ELR (cell line): Measurements from ENCODE around the gene ARVCF.

Experiments used
- DNase-seq: peaks from one replicate; pipeline ENCODE4 v3.0.0-alpha.2; 2015; ENCODE audit warnings: low read depth

Gene ARVCF

DNA sequence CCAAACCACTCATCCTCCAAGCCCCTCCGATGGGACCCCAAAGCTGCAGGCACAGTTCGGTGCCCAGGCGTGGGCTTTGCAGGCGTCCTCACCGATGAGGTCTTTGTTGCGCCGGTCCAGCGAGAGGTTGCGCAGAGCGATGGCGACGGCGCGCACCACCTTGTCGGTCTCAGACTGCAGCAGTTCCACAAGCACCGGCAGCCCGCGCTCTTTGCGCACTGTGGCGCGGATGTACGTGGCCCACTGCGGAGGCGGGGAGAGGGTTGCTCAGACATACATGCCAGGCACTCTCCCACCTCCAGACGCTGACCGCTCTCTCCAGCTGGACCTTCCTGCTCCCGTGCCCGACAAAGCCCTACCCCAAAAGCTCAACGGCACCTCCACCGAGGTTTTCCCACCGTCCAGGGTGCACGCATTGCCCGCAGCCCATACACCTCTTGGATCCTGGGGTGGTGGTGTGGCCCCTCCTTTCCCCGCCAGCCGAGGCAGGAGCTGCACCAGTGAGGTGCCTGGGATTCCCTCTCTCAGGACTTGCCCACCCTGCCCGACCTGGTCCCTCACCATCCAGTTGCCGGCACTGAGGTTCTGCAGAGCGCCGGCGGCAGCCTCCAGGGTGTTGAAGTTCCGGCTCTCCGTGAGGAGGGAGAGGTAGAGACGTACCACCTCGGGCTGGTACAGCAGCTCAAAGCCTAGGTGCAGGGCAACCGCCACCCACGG lies 42.9 kb downstream of the ARVCF start:
- DNase-seq = no peak

DNA sequence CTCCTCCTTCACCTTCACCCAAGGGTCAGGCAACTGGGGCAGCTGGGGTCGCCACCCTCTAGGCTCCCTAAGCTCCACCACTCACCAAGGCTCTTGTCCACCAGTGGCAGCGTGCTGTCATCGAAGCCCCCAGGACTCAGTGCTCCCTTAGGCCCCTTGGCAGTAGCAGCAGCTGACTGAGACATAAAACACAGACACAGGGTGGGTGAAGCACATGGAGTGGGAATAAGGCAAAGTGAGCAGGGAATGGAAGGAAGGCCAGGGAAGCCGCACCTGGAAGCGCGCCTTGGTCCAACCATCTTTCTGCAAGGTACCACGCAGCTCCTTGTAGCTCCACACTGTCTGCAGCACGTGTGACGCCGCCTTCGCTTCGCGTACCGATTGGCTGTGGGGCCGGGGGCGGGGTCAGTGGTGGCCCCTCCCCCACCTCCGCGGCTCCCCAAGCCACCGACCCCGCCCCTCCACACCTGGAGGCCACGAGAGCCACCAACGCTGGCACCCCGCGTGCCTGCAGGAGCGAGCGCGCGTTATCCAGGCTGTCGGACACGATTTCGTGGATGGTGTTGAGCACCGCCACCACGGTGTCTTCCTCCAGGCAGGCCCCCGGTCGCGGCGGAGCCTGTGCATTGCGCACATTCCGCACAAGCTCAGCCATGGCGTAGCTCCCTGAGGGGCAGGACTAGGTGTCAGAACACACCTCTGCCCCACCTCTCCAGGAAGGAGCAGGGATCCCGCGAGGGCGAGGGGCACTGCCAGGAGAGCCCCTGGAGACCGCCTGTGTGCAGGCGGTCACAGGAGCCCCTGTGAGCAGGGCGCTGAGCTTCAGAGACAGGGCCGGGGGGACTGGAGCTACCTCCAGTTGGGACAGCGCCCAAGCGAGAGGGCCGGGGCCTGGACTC lies 43.7 kb downstream of the ARVCF start:
- DNase-seq = no peak

DNA sequence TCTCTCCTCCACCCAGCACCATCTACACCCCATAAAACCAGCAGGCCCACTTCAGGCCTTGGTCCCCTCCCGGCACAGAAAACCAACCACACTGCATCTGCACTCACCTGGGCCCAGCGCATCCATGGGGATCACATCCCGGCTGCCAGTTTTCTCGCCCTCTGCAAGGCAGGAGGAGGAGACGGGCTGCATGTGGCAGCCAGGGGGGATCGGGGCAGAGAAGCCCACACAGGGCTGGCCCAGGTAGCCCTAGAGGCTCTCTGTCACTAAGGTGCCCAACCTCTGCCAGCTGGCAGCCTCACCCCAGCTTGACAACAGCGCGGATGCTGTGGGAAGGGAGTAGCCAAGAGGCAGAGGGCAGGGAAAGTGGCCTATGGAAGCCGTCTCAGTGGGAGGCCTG lies 44.4 kb downstream of the ARVCF start:
- DNase-seq = no peak

DNA sequence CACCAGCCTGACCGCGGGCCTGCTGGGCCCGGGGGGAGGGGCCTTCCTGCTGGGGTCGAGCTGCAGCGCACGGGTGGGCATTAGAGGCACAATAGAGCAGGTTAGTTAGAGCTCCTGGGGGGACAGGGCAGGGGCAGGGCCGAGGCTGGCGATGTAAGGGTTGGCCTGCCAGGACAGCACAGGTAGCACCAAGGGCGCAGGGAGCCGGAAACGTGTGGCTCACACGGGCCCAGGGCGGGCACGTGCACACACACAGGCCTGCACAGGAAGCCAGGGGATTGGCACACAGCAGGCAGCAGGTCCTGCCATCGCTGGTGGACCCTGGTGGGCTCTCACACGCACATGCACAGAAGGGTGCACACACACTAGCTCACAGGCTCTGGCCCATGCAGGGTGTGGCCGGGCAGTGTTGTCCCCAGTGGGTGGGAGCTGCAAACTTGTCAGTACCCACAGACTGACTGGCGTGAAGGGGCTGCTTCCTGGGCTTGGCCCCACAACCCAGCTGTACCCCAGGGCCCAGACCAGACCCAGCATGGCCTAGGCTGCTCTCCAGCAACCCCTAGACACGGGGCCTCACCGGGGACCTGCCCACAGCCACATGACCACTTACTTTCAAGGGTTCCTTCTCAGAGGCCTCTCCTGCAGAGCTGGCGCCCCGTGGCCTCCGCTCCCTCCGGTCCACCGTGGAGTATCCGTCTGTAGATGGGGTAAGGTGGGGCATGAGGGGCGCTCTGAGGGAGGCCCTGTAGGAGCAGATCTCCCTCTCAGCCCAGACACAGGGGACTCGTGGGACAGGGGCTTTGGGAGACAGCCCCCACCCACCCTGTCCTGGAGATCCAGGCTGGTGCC lies 45.1 kb downstream of the ARVCF start:
- DNase-seq = no peak

DNA sequence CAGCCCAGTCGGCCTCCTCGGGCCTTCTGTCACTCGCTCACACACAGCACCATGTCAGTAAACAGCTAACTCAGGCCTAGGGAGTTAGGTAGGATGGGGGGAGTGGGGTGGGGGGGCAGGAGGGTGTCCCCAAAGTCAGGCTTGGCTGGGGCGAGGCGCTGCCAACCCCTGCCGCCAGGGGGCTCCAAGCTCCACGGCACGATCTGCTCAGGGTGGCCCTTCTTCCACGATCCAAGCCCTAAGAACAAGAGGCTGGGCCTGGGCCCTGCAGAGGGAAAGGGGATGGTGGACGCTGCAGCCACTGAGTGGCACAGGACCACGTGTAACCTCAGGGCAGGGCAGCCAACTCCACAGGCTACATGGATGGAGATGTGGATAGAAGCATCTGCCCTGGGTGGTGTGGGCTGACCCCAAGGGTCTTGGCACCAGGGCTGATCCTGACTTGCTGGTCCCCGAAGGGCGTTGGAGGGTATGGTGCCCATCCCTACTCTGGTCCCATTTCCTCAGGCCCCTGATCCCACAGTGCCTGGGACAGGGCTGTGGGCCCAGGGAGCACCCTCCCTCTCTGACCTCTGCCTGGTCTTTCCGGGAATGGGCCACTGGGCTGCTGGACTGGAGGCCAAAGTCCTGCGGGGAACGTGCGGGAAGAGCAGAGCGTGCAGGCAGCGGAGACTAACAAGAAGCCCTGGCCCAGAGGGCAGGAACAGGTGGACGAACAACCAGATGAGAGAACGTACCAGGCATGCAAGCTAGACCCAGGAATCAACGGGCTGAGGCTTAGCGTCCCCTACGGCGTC lies 45.9 kb downstream of the ARVCF start:
- peak; percentile 70 for DNase-seq

DNA sequence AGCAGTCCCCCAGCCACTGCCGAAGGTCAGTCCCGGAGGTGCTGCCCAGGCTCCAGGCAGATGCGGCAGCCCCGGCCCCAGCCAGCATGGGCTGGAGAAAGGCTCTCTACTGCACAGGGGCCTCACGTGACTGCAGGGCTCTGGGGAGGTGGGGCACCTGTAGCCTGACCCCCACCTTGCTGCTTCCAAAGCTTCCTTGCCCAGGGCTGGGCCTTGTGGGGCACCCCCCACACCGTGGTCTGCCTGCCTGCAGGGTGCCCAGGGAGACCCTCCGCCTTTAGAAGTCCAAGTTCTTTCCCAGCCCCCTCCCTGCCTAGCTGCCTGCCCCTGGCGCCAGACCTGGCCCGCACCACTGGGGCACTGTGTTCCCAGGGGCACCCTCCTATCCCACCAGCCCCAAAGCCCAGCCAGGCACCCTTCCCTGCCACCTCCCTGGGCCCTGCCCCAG lies 46.6 kb downstream of the ARVCF start:
- DNase-seq = no peak

DNA sequence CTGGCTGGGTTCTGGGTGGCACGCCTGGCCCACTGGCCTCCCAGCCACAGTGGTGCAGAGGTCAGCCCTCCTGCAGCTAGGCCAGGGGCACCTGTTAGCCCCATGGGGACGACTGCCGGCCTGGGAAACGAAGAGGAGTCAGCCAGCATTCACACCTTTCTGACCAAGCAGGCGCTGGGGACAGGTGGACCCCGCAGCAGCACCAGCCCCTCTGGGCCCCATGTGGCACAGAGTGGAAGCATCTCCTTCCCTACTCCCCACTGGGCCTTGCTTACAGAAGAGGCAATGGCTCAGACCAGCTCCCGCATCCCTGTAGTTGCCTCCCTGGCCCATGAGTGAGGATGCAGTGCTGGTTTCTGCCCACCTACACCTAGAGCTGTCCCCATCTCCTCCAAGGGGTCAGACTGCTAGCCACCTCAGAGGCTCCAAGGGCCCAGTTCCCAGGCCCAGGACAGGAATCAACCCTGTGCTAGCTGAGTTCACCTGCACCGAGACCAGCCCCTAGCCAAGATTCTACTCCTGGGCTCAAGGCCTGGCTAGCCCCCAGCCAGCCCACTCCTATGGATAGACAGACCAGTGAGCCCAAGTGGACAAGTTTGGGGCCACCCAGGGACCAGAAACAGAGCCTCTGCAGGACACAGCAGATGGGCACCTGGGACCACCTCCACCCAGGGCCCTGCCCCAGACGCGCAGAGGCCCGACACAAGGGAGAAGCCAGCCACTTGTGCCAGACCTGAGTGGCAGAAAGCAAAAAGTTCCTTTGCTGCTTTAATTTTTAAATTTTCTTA lies 47.3 kb downstream of the ARVCF start:
- DNase-seq = no peak

DNA sequence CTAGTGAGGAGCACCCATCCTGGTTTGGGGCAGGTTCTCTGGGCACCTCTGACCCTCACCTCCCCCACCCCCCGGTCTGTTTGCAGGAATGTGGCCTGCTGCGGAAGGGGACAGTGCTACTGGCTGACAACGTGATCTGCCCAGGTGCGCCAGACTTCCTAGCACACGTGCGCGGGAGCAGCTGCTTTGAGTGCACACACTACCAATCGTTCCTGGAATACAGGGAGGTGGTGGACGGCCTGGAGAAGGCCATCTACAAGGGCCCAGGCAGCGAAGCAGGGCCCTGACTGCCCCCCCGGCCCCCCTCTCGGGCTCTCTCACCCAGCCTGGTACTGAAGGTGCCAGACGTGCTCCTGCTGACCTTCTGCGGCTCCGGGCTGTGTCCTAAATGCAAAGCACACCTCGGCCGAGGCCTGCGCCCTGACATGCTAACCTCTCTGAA lies 48.2 kb downstream of the ARVCF start:
- no peak for DNase-seq

DNA sequence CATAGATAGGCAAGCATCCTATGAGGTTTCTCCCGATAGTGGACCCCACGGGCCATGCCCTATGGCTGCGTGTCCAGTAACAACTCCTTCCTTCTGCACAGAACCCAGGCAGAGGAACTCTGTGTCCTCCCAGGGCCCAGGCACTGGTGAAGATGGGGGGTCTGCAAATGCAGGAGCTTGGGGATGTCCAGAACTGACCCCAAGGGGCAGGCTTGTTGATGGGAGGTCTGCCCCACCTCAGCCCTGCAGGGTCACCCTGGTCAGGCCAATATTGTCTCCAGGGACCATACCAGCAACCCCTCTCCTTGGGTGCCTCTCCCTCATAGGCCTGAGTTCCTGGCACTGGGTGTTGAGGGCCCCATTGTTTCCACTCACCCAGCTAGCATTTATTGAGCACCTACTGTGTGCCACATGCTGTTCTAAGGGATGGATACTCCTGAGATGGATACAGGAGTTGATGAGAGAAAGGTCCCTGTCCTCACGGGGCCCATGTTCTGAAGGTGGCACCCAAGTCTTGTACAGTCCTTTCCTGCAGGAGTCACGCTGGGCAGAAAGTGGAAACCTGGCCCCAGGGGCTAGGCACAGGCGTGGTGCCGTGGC lies 48.7 kb downstream of the ARVCF start:
- DNase-seq = no peak

DNA sequence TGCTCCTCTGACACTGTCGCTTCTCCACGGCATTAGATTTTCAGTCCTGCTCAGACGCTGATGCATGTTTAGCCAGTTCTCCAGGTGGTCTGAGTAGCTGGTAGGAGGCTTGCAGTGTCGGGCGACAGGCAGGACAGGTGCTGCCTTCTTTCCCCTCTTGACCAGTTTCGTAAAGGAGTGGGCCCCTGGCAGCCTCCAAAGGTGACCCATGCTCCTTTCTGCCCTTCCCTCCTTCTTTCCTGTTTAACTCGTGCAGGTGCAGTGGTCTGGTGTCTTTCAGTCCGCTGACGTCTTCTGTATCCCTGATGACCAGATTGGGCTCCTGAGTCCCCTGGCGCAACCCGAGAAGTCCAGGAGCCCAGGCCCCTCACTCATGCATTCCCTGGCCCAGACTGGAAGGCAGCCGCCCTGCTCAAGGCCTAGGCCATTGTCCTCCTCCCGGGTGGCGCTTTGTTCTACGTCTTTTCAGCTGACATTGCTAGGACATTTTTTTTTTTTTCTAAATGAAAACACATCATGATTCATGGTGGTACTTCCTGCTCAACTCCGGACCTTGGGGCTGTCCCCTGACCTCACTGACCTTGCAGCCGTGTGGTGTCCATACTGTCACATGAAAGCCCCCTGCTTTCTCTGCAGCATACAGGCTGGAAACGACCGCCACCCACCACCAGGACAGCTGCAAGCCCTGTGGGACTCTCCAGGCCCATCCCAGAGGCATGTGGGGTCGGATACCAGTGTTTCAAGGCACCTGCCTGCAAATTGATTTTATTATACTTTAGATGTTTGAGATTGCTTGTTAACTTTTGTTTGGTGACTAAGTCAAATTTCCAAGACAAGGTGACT lies 49.5 kb downstream of the ARVCF start:
- no peak for DNase-seq

DNA sequence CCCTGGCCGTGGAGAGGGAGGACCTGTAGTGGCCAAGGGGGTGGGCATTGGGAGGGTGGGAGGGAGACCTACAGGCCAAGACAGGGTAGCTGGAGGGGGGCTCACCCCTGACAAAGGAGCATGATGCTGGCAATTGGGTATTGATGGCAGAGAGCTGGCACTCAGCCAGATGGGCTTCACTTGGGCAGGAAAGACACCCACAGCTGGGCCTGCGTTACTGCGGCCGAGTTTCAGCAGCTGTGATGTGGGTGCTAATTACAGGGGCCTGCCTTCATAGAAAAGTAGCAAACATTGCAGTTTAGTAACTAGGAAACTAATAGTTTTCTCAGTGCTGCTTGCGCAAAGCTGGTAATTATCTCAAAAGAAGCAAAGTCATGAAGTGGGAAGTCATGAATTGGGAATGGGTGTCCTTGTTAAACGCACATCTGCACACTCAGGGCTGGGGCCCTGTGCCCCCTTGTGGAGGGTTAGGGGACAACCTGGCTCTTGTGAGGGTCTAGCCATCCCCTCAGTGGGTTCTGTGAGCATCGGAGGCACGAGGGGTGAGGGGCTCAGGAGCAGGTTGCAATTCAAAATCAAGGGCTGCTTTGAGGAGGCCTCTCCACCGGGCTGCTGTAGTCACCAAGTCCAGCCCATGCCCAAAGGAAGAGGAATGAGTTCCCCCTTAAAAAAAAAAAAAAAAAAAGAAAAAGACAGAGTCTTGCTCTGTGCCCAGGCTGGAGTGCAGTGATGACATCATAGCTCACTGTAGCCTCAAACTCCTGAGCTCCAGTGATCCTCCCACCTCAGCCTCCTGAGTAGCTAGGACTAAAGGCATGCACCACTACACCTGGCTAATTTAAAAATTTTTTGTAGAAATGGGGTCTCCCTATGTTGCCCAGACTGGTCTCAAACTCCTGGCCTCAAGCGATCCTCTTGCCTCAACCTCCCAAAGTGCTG lies 50.6 kb downstream of the ARVCF start:
- DNase-seq = peak; percentile 40

DNA sequence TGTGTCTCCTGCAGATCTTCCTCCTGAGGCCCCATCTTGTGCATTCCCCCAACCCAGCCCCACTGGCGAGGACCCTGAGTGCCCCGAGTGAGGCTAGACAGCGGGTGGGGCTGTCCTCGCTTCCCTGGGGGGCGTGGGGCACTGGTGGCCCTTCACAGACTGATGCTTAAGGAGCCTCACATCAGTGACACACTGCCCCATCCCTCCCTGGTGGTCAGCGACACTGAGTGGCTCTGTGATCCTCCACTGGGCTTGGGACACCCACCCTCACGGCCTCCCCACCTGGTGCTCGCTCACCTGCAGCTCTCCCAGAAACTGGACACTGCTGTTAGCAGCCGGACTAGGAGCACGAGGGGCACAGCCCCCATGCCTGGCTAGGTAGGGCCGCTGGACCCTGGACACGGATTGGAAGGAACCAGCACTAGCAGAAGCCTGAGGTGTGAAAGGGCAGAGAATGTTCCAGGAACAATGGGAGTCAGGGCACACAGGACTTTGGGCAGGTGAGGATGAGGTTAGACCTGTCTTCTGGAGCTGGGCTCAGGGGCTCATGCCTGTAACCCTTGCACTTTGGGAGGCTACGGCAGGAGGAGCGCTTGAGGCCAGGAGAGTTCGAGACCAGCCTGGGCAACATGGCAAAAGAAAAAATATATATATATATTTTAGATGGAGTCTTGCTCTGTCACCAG lies 51.8 kb downstream of the ARVCF start:
- DNase-seq = no peak

DNA sequence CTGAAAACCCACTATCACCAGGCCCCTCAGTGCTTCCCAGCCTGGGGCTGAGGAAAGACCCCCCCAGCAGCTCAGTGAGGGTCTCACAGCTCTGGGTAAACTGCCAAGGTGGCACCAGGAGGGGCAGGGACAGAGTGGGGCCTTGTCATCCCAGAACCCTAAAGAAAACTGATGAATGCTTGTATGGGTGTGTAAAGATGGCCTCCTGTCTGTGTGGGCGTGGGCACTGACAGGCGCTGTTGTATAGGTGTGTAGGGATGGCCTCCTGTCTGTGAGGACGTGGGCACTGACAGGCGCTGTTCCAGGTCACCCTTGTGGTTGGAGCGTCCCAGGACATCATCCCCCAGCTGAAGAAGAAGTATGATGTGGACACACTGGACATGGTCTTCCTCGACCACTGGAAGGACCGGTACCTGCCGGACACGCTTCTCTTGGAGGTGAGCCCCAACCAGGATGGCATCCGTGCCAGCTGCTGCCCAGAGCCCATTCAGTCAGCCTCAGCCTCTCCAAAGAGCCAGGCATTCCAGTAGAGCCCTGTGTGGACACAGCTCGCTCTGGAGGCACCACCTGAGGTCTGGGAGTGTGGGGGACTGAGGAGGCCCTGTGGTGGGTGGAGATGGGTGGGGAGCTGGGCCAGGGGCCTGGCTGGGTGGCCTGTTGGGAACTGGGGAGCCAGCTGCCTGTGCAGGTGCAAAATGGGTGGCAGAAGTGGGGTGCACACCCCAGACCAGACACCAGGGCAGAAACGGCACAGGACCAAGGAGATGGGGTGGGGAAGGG lies 52.6 kb downstream of the ARVCF start:
- DNase-seq = no peak

DNA sequence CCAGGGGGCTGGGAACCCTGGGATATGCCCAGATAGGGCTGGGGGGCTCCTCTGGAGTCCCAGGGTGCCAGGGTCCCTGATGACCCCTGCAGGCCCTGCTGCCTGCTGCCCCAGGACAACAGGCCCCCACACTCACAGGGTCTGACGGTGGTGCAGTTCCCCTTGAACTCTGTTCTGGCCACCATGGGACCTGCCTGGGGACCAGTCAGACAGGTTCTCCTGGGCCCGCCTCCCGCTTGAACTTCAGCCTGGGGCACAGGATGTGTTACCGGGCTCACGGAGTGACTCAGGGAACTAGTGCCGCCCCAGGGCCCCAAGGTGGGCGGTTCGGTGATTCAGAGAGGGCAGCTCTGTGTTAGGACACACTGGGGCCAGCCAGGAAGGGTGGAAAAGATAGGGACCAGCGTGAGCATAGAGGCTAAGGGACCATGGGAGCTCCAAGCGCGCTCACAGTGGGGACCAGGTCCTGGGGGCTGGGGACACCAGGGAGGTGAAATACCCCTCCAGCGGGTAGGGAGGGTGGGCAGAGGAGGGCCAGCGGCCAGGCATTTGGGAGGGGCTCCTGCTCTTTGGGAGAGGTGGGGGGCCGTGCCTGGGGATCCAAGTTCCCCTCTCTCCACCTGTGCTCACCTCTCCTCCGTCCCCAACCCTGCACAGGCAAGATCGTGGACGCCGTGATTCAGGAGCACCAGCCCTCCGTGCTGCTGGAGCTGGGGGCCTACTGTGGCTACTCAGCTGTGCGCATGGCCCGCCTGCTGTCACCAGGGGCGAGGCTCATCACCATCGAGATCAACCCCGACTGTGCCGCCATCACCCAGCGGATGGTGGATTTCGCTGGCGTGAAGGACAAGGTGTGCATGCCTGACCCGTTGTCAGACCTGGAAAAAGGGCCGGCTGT lies 53.5 kb downstream of the ARVCF start:
- DNase-seq = peak; percentile 94

DNA sequence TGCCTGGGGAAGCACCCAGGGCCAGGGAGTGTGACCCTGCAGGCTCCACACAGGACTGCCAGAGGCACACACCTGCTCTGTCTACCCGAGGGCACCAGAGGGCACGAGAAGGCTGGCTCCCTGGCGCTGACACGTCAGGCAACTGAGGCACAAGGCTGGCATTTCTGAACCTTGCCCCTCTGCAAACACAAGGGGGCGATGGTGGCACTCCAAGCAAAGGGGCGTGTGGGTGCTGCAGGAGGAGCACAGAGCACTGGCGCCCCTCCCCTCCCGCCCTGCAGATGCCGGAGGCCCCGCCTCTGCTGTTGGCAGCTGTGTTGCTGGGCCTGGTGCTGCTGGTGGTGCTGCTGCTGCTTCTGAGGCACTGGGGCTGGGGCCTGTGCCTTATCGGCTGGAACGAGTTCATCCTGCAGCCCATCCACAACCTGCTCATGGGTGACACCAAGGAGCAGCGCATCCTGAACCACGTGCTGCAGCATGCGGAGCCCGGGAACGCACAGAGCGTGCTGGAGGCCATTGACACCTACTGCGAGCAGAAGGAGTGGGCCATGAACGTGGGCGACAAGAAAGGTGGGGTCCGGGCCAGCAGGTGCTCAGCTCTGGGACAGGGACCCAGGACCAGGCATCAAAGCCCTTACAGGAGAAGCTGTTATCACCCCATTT lies 54.2 kb downstream of the ARVCF start:
- DNase-seq = peak; percentile 85
